HG03575 (cell line): ENCODE measurements around the gene CRIP1.

ENCODE experiments used
- ATAC-seq: cut with Tn5 transposase; IDR thresholded peaks from one replicate; pipeline ENCODE4 v1.9.1; 2021; ENCODE audit not compliant: unreplicated experiment, insufficient number of reproducible peaks, low FRiP score; ENCODE audit errors: extremely low read depth

Gene CRIP1

GRCh38 chr14:105527381-105527825 lies 40.7 kb downstream of the CRIP1 start:
- ATAC-seq, result no peak

GRCh38 chr14:105527826-105528585 lies 41.3 kb downstream of the CRIP1 start:
- ATAC-seq, result no peak

GRCh38 chr14:105528586-105529318 lies 42.1 kb downstream of the CRIP1 start:
- ATAC-seq, result no peak

- ATAC-seq, result no peak
Observed at GRCh38 chr14:105529319-105529568, 42.6 kb downstream of the CRIP1 start.

- ATAC-seq, result no peak
Observed at GRCh38 chr14:105529569-105530284, 43.0 kb downstream of the CRIP1 start.

GRCh38 chr14:105530285-105531087 lies 43.8 kb downstream of the CRIP1 start:
- no peak for ATAC-seq

GRCh38 chr14:105531088-105531893 lies 44.6 kb downstream of the CRIP1 start:
- no peak for ATAC-seq

GRCh38 chr14:105531894-105532623 lies 45.4 kb downstream of the CRIP1 start:
- ATAC-seq, result no peak

- no peak for ATAC-seq
Observed at GRCh38 chr14:105532735-105533141, 46.1 kb downstream of the CRIP1 start.

- no peak for ATAC-seq
Observed at GRCh38 chr14:105533391-105533790, 46.7 kb downstream of the CRIP1 start.

- no peak for ATAC-seq
Observed at GRCh38 chr14:105533811-105534498, 47.3 kb downstream of the CRIP1 start.

- ATAC-seq, result no peak
Observed at GRCh38 chr14:105534586-105534985, 47.9 kb downstream of the CRIP1 start.

- ATAC-seq, result no peak
Observed at GRCh38 chr14:105536051-105536450, 49.4 kb downstream of the CRIP1 start.

GRCh38 chr14:105536691-105537579 lies 50.2 kb downstream of the CRIP1 start:
- ATAC-seq, result no peak

GRCh38 chr14:105537580-105538474 lies 51.1 kb downstream of the CRIP1 start:
- ATAC-seq, result no peak
